Mesendoderm (in vitro differentiated cells): Measurements from ENCODE around the gene CCL15.

Experiments used
- DNase-seq: peaks from one replicate; pipeline ENCODE4 v3.0.0; 2013
- H2AK5ac ChIP-seq: 2 replicates; pipeline ENCODE4 v1.6.1; 2013; ENCODE audit warnings: low read length, inconsistent platforms
- H2BK120ac ChIP-seq: 2 replicates; pipeline ENCODE4 v1.6.1; 2013; ENCODE audit warnings: low read depth, mild to moderate bottlenecking, low read length, moderate library complexity, mixed read lengths
- H2BK15ac ChIP-seq: replicated peaks from 2 replicates; pipeline ENCODE4 v1.6.1; 2013; ENCODE audit warnings: low read depth, mild to moderate bottlenecking, moderate library complexity
- H2BK5ac ChIP-seq: 2 replicates; pipeline ENCODE4 v1.6.1; 2013; ENCODE audit warnings: low read length, inconsistent platforms
- H3K18ac ChIP-seq: 2 replicates; pipeline ENCODE4 v1.6.1; 2013; ENCODE audit warnings: mild to moderate bottlenecking, low read length, mixed read lengths
- H3K23ac ChIP-seq: one replicate; pipeline ENCODE4 v1.6.1; 2013; ENCODE audit warnings: low read length
- H3K27ac ChIP-seq: 2 replicates; pipeline ENCODE4 v1.5.1; 2013; ENCODE audit warnings: low read depth, mild to moderate bottlenecking, inconsistent platforms, low read length, moderate library complexity
- H3K27me3 ChIP-seq: 2 replicates; pipeline ENCODE4 v1.6.1; 2013; ENCODE audit warnings: low read length, control low read depth, mild to moderate bottlenecking, inconsistent platforms; ENCODE audit not compliant: insufficient read depth, poor library complexity
- H3K36me3 ChIP-seq: 2 replicates; pipeline ENCODE4 v1.6.1; 2013; ENCODE audit warnings: low read length, inconsistent platforms; ENCODE audit not compliant: control insufficient read depth, insufficient read depth
- H3K4ac ChIP-seq: one replicate; pipeline ENCODE4 v1.6.1; 2013; ENCODE audit warnings: low read depth, mild to moderate bottlenecking, low read length, moderate library complexity
- H3K4me1 ChIP-seq: 2 replicates; pipeline ENCODE4 v1.6.1; 2013; ENCODE audit warnings: low read depth, low read length, inconsistent platforms; ENCODE audit not compliant: control insufficient read depth
- H3K4me2 ChIP-seq: 2 replicates; pipeline ENCODE4 v1.6.1; 2013; ENCODE audit warnings: low read length
- H3K4me3 ChIP-seq: 2 replicates; pipeline ENCODE4 v1.5.1; 2013; ENCODE audit warnings: mild to moderate bottlenecking, low read length
- H3K56ac ChIP-seq: one replicate; pipeline ENCODE4 v1.6.1; 2013; ENCODE audit warnings: low read length
- H3K79me1 ChIP-seq: 2 replicates; pipeline ENCODE4 v1.6.1; 2013; ENCODE audit warnings: low read length, inconsistent platforms
- H3K79me2 ChIP-seq: 2 replicates; pipeline ENCODE4 v1.6.1; 2013; ENCODE audit warnings: mild to moderate bottlenecking, low read length; ENCODE audit not compliant: control insufficient read depth, insufficient read depth
- H3K9ac ChIP-seq: 2 replicates; pipeline ENCODE4 v1.6.1; 2013; ENCODE audit warnings: low read length, inconsistent platforms
- H4K5ac ChIP-seq: one replicate; pipeline ENCODE4 v1.6.1; 2013; ENCODE audit warnings: low read length
- H4K8ac ChIP-seq: one replicate; pipeline ENCODE4 v1.6.1; 2013; ENCODE audit warnings: low read depth, mild to moderate bottlenecking, control low read depth, low read length, moderate library complexity
- WGBS: extraction: QIAGEN DNeasy Blood & Tissue Kit; methylation state at CpG from one replicate; pipeline ENCODE4 v1.1.7; 2013; ENCODE audit warnings: low lambda C conversion rate, missing lambda C conversion rate; ENCODE audit not compliant: insufficient coverage; ENCODE audit errors: extremely low coverage; 5-methylcytosine and 5-hydroxymethylcytosine counted together

Gene CCL15

DNA sequence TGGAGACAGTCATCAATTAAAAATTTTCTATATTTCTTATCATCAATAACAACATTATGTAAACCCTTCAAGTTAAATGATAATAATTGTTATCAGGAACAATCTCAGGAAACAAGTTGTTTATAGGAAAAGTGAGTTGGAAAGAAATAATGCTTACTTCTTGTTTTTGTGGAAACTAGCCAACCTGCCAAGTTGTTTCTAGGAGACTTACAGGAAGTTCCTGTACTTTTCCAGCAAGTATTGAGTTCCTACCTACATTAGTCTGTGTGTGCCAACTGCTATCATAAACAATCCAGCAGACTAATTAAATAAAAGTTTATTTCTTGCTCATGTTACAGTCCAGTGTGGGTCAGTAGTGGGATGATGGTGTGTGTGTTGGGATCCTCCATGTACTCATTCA is 13.2 kb downstream of the CCL15 start:
- Histone ChIP-seq H3K9ac (no peak overlapping the region), H3K56ac (no peak overlapping the region), H3K4me1 (no peaks in the 10 kb centered on the region), H4K8ac (no peak overlapping the region), H3K4me2 (no peak overlapping the region), H2BK15ac (no peak overlapping the region), H3K4ac (no peak overlapping the region), H3K18ac (no peak overlapping the region), H2BK120ac (no peak overlapping the region), H3K23ac (no peak overlapping the region), H3K79me2 (no peaks in the 10 kb centered on the region), H3K27ac (no peak overlapping the region), H2AK5ac (no peak overlapping the region), H4K5ac (no peak overlapping the region), H3K27me3 (no peaks in the 10 kb centered on the region), H3K36me3 (no peaks in the 10 kb centered on the region), H3K4me3 (no peak overlapping the region), H3K79me1 (no peaks in the 10 kb centered on the region), H2BK5ac (no peak overlapping the region)
- DNase-seq = no peak

DNA sequence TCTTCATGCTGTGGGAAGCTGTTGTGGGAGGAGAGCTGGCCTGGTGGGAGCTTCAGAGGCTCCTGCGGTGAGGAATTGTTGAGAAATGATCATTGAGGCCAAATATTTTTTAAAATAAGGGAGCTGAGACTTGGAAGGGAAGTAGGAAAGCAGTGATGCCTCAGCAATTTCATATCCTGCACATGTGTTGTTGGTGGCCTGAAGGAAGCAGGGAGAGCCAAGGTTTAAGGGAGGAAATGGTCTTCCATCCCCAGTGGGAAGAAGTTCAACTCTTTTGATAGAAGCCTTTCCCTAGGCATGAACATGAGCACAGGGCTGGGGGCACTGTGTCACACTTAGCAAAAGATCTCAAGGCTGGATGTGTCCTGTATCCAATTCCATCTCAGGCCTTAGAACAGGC is 14.7 kb downstream of the CCL15 start, which contains the start of gene CCL14:
Gene CCL14, minus strand, starts transcription at position 87 of the 400 bp plus-strand sequence. Its CDS starts 80 bp downstream, at position 7.
- H3K79me2 ChIP-seq = no peaks in the 10 kb centered on the region
- H3K56ac ChIP-seq = no peak within 1 kb of the TSS
- H3K27ac ChIP-seq = no peak within 1 kb of the TSS
- H3K36me3 ChIP-seq = no peaks in the 10 kb centered on the region
- no peak within 1 kb of the TSS for H2AK5ac ChIP-seq
- H2BK5ac ChIP-seq = no peak within 1 kb of the TSS
- DNase-seq = no peak
- no peak within 1 kb of the TSS for H3K4ac ChIP-seq
- no peak within 1 kb of the TSS for H3K18ac ChIP-seq
- no peaks in the 10 kb centered on the region for H3K27me3 ChIP-seq
- no peak within 1 kb of the TSS for H2BK120ac ChIP-seq
- no peak within 1 kb of the TSS for H3K4me2 ChIP-seq
- H2BK15ac ChIP-seq = no peak within 1 kb of the TSS
- H4K5ac ChIP-seq = no peak within 1 kb of the TSS
- WGBS = no CpG with 5 or more reads among the region's 1 CpG
- no peaks in the 10 kb centered on the region for H3K79me1 ChIP-seq
- no peak within 1 kb of the TSS for H3K23ac ChIP-seq
- H3K9ac ChIP-seq = no peak within 1 kb of the TSS
- no peak within 1 kb of the TSS for H3K4me3 ChIP-seq
- no peaks in the 10 kb centered on the region for H3K4me1 ChIP-seq
- H4K8ac ChIP-seq = no peak within 1 kb of the TSS

DNA sequence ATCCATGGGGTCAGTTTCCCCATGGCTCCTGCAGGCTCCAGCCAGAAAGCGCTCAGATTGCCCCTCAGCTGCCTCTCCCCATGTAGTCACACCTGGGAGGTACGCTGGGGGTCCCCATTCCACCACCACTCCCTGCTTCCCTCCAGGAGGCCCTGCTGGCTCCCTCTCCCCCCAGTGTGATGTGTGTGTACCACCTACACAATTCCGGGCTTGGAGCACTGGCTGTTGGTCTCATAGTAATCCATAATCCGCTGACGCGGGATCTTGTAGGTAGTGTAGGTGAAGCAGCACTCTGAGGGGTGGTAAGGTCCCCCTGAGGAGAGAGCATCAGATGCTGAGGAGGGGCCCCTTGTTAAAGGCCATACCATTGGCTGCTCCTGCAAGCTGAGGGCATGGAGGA is 17.2 kb downstream of the CCL15 start:
- Histone ChIP-seq H3K27me3 (no peaks in the 10 kb centered on the region), H2BK5ac (no peak overlapping the region), H3K4me1 (no peaks in the 10 kb centered on the region), H3K27ac (no peak overlapping the region), H2AK5ac (no peak overlapping the region), H3K79me2 (no peaks in the 10 kb centered on the region), H4K8ac (no peak overlapping the region), H2BK15ac (no peak overlapping the region), H3K9ac (no peak overlapping the region), H3K4me3 (no peak overlapping the region), H3K23ac (no peak overlapping the region), H3K18ac (no peak overlapping the region), H3K79me1 (no peaks in the 10 kb centered on the region), H3K56ac (no peak overlapping the region), H2BK120ac (no peak overlapping the region), H4K5ac (no peak overlapping the region), H3K36me3 (no peaks in the 10 kb centered on the region), H3K4me2 (no peak overlapping the region), H3K4ac (no peak overlapping the region)
- whole genome bisulfite sequencing = no CpG with 5 or more reads among the region's 6 CpGs
- no peak for DNase-seq

DNA sequence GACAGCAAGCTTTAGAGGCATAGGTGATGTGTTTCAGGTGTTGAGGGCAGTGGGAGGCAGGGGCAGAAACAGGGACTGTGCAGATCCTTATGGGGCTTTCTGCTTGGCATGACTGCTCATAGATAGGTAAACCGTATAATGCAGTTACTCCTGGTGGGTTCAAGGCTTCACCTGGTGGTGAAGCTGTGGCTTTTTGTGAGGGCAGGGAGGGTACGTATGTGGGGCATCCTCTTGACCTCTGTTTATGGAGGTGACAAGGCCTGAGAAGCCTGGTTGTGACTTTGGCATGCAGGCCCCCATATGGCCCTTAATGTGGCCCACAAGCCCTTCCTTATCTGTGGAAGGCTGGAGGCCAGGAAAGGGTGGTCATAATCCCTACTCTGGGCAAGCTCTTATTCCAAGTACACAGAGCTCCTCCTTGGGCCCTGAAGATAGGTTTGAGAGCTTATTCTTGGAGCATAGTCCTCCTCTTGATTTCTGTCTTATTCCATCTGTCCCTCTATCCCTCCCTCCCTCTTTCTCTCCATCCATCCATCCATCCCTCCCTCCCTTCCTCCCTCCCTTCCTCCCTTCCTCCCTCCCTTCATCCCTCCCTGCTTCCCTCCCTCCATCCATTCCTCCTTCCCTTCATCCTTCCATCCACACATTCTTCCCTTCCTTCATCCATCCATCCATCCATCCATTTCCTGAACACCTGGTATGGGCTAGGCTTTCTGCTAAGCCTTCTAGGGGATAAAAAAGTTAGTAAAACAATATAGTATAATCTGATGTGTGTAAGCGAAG is 18.8 kb downstream of the CCL15 start:
- no peak overlapping the region for H4K5ac ChIP-seq
- H3K4ac ChIP-seq = no peak overlapping the region
- H3K18ac ChIP-seq = no peak overlapping the region
- no peak overlapping the region for H3K56ac ChIP-seq
- H2BK120ac ChIP-seq = no peak overlapping the region
- H3K9ac ChIP-seq = no peak overlapping the region
- no peaks in the 10 kb centered on the region for H3K36me3 ChIP-seq
- H3K79me2 ChIP-seq = no peaks in the 10 kb centered on the region
- H3K4me2 ChIP-seq = no peak overlapping the region
- H2BK5ac ChIP-seq = no peak overlapping the region
- H3K27ac ChIP-seq = no peak overlapping the region
- H3K79me1 ChIP-seq = no peaks in the 10 kb centered on the region
- no peak overlapping the region for H2BK15ac ChIP-seq
- no peak for DNase-seq
- no peaks in the 10 kb centered on the region for H3K4me1 ChIP-seq
- H2AK5ac ChIP-seq = no peak overlapping the region
- H3K27me3 ChIP-seq = no peaks in the 10 kb centered on the region
- H3K23ac ChIP-seq = no peak overlapping the region
- WGBS = no CpG with 5 or more reads among the region's 3 CpGs
- no peak overlapping the region for H4K8ac ChIP-seq
- no peak overlapping the region for H3K4me3 ChIP-seq

DNA sequence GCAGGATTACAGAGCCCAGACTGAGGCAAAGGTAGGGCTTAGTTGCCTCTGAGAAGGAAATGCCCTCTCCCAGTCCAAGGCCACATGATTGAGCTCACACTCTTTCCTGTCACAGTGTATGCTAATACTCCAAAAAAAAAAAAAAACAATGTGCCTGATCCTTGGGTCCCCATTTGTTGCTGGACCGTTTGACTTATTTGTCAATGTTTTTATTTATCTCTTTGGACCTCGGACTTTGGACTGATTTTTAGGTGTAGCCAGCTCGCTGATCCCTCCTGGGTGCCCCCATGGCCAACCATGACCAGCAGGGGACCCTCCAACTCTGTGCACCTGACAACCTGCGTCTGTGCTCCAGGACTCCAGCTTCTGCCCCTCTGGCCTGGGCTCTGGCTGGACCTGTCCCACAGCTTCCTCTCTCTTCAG is 19.4 kb downstream of the CCL15 start:
- Histone ChIP-seq H3K27ac (no peak overlapping the region), H3K4me1 (no peaks in the 10 kb centered on the region), H3K79me2 (no peaks in the 10 kb centered on the region), H3K56ac (no peak overlapping the region), H3K18ac (no peak overlapping the region), H2BK120ac (no peak overlapping the region), H4K5ac (no peak overlapping the region), H3K27me3 (no peaks in the 10 kb centered on the region), H2AK5ac (no peak overlapping the region), H3K4me3 (no peak overlapping the region), H3K79me1 (no peaks in the 10 kb centered on the region), H3K9ac (no peak overlapping the region), H3K4me2 (no peak overlapping the region), H2BK15ac (no peak overlapping the region), H3K23ac (no peak overlapping the region), H3K36me3 (no peaks in the 10 kb centered on the region), H3K4ac (no peak overlapping the region), H4K8ac (no peak overlapping the region), H2BK5ac (no peak overlapping the region)
- peak; percentile 8 for DNase-seq
- WGBS = no CpG with 5 or more reads among the region's 4 CpGs

DNA sequence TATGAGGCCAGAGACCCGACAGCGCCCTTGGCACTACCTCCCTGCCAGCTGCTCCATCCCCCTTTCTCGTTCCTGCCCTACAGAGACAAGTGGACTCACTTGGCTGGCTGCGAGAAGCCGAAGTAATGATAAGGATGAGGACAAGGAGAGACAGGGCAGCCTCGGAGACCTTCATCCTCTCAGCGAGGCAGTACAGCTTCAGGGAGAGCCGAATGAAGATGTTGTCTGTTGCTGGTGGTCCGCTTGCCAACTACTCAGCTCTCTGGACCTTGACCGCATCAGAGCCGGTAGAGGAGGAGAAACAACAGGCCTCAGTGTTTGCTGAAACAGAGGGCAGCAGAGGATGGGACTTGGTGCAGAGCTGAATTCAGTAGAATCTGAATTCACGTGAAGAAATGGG is 20.1 kb downstream of the CCL15 start, which contains the start of gene CCL16:
Gene CCL16, minus strand, starts transcription at position 252 of the 400 bp plus-strand sequence. Its CDS starts 77 bp downstream, at position 175.
- Histone ChIP-seq H3K18ac (no peak within 1 kb of the TSS), H4K8ac (no peak within 1 kb of the TSS), H3K36me3 (no peaks in the 10 kb centered on the region), H4K5ac (no peak within 1 kb of the TSS), H3K79me2 (no peaks in the 10 kb centered on the region), H3K4me1 (no peaks in the 10 kb centered on the region), H3K56ac (no peak within 1 kb of the TSS), H3K79me1 (no peaks in the 10 kb centered on the region), H2AK5ac (no peak within 1 kb of the TSS), H2BK120ac (no peak within 1 kb of the TSS), H2BK15ac (no peak within 1 kb of the TSS), H3K27ac (no peak within 1 kb of the TSS), H3K4me3 (no peak within 1 kb of the TSS), H3K27me3 (no peaks in the 10 kb centered on the region), H3K23ac (no peak within 1 kb of the TSS), H2BK5ac (no peak within 1 kb of the TSS), H3K4ac (no peak within 1 kb of the TSS), H3K9ac (no peak within 1 kb of the TSS), H3K4me2 (no peak within 1 kb of the TSS)
- DNase-seq = no peak
- no CpG with 5 or more reads among the region's 12 CpGs for WGBS
